K562 (cell line): ENCODE results near the gene TMF1. TPM values are rescaled to one million over a fixed set of nuclear protein-coding genes. Genes with fewer than 3 reads are reported as not detected.

Source experiments
- ATAC-seq: fragments of 200-7000 bp; cut with Tn5 transposase; 3 replicates; pipeline ENCODE4 v1.9.1; 2020; ENCODE audit warnings: moderate library complexity
- BruUV-seq: library from RNA; stranded (reverse); fragments of 400-500 nt; replicated peaks from 2 replicates; lab custom pipeline; 2021; lab: Mats Ljungman, UMichigan
- CTCF ChIA-PET: fragments of 300-600 bp; formaldehyde crosslinking; extraction: SDS; loops from one replicate; lab custom pipeline; 2021; ENCODE audit warnings: low intra/inter-chr PET ratio; lab: Yijun Ruan, JAX
- POLR2A ChIA-PET: fragments of 300-600, 350-650 bp; sonication (Branson Sonifier 250); formaldehyde crosslinking; extraction: SDS; loops from one replicate; lab custom pipeline; 2021; ENCODE audit warnings: antibody characterized with exemption, inconsistent platforms; lab: Yijun Ruan, JAX
- DNase-seq, 4 experiments: peaks; one replicate each; pipeline versions ENCODE4 v3.0.0 to v3.0.0-alpha.2; 2011 to 2018; ENCODE audit warnings: low spot score in 3 of 4, mixed read lengths in 3 of 4; ENCODE audit errors: extremely low read depth in 1 of 4
- FAIRE-seq: peaks from 2 replicates; lab custom pipeline; 2011; peaks lifted over from hg19 to GRCh38; lab: Jason Lieb, UNC
- H2AFZ ChIP-seq: 2 replicates; pipeline ENCODE4 v1.6.0; 2011; ENCODE audit warnings: low read depth, low read length, control low read depth, inconsistent platforms
- H3K27ac ChIP-seq: fragments of 200-600 bp; 3 replicates; pipeline ENCODE4 v1.8.0; 2011; ENCODE audit warnings: low read depth, mild to moderate bottlenecking, control low read depth, inconsistent platforms, low read length, moderate library complexity, mixed read lengths; ENCODE audit errors: extremely low read depth
- H3K27me3 ChIP-seq, 2 experiments: fragments of 300-600 bp in 1 of 2; 2 replicates in 1 of 2; 3 replicates in 1 of 2; pipeline versions ENCODE4 v1.6.0 to v1.8.0; 2011; ENCODE audit warnings: inconsistent platforms in 2 of 2, low read length in 2 of 2, mild to moderate bottlenecking in 1 of 2, mixed read lengths in 1 of 2, moderate library complexity in 1 of 2; ENCODE audit not compliant: control insufficient read depth in 2 of 2, insufficient read depth in 2 of 2
- H3K36me3 ChIP-seq: fragments of 300-600 bp; 3 replicates; pipeline ENCODE4 v1.8.0; 2011; ENCODE audit warnings: mild to moderate bottlenecking, low read length, inconsistent platforms; ENCODE audit not compliant: control insufficient read depth, insufficient read depth
- H3K4me1 ChIP-seq, 2 experiments: fragments of 200-600 bp in 1 of 2; replicated peaks in 1 of 2; 2 replicates in 1 of 2; 3 replicates in 1 of 2; pipeline versions ENCODE4 v1.5.1 to v1.8.0; 2011; ENCODE audit warnings: inconsistent platforms in 2 of 2, low read length in 2 of 2, mild to moderate bottlenecking in 1 of 2, mixed read lengths in 1 of 2, moderate library complexity in 1 of 2; ENCODE audit not compliant: control insufficient read depth in 2 of 2, insufficient read depth in 2 of 2
- H3K4me2 ChIP-seq: 2 replicates; pipeline ENCODE4 v1.6.1; 2011; ENCODE audit warnings: low read length, control low read depth, inconsistent platforms, mixed read lengths; ENCODE audit not compliant: insufficient read depth
- H3K4me3 ChIP-seq: fragments of 200-600 bp; sonication (generic), shearing (Covaris generic); 2 replicates; pipeline ENCODE4 v1.5.1; 2016; ENCODE audit warnings: control low read depth, inconsistent platforms
- H3K79me2 ChIP-seq: fragments of 200-600 bp; 3 replicates; pipeline ENCODE4 v1.8.0; 2011; ENCODE audit warnings: low read length, inconsistent platforms; ENCODE audit not compliant: control insufficient read depth, insufficient read depth
- H3K9ac ChIP-seq, 2 experiments: 2 replicates each; pipeline versions ENCODE4 v1.6.0 to v1.6.1; 2011; ENCODE audit warnings: low read depth in 2 of 2, low read length in 2 of 2, control low read depth in 1 of 2, inconsistent platforms in 1 of 2, mild to moderate bottlenecking in 1 of 2, mixed read lengths in 1 of 2; ENCODE audit not compliant: insufficient read depth in 1 of 2
- H3K9me1 ChIP-seq: one replicate; pipeline ENCODE4 v1.6.0; 2011; ENCODE audit warnings: inconsistent platforms, mild to moderate bottlenecking, low read length, moderate library complexity; ENCODE audit not compliant: control insufficient read depth, insufficient read depth
- H3K9me3 ChIP-seq: replicated peaks from 2 replicates; pipeline ENCODE4 v1.5.1; 2011; ENCODE audit warnings: low read depth, low read length, inconsistent platforms; ENCODE audit not compliant: control insufficient read depth, insufficient read depth
- H4K20me1 ChIP-seq: replicated peaks from 2 replicates; pipeline ENCODE4 v1.6.1; 2011; ENCODE audit warnings: low read length, inconsistent platforms, mixed read lengths; ENCODE audit not compliant: control insufficient read depth, insufficient read depth
- ERF ChIP-seq: fragments of 450-650 bp; formaldehyde crosslinking; IDR thresholded peaks from 2 replicates; pipeline ENCODE4 v1.4.0; 2020; ENCODE audit warnings: mild to moderate bottlenecking, mixed read lengths
- GABPA ChIP-seq: fragments of 200-800 bp; sonication (Bioruptor generic); conservative IDR thresholded peaks from 2 replicates; pipeline ENCODE4 v1.6.1; 2016; ENCODE audit warnings: low read depth, missing genetic modification characterization, missing compliant biosample characterization
- HMGN3 ChIP-seq: IDR thresholded peaks from 2 replicates; pipeline ENCODE4 v1.6.1; 2011; ENCODE audit warnings: borderline replicate concordance, low read depth, mild to moderate bottlenecking, mixed read lengths, low read length; ENCODE audit not compliant: insufficient read length; ENCODE audit errors: extremely low read depth
- MEIS2 ChIP-seq: fragments of 450-650 bp; IDR thresholded peaks from 2 replicates; pipeline ENCODE4 v1.6.1; 2014; ENCODE audit warnings: mild to moderate bottlenecking; ENCODE audit not compliant: partially characterized antibody
- RUNX1 ChIP-seq: sonication (generic); IDR thresholded peaks from 2 replicates; pipeline ENCODE4 v1.6.1; 2016; ENCODE audit warnings: antibody characterized with exemption, low read depth
- TEAD1 ChIP-seq, 2 experiments: fragments of 450-650 bp in 1 of 2; sonication (generic) in 1 of 2; formaldehyde crosslinking; IDR thresholded peaks; 2 replicates each; pipeline versions ENCODE4 v1.4.0 to v1.8.0; 2020 to 2022; ENCODE audit warnings: mild to moderate bottlenecking in 2 of 2, missing genetic modification reagents in 1 of 2
- TSC22D4 ChIP-seq: fragments of 450-650 bp; IDR thresholded peaks from 2 replicates; pipeline ENCODE4 v1.6.1; 2016; ENCODE audit warnings: missing genetic modification characterization, missing biosample characterization, control low read depth
- TSHZ1 ChIP-seq: fragments of 250-450 bp; sonication (Bioruptor Pico); IDR thresholded peaks from 2 replicates; pipeline ENCODE4 v1.4.0; 2020; ENCODE audit warnings: mild to moderate bottlenecking, moderate library complexity
- WGBS: fragments of 100-300 bp; shearing (Covaris generic); methylation state at CpG from one replicate; pipeline ENCODE4 v1.1.6; 2016; ENCODE audit warnings: low coverage, mixed read lengths; ENCODE audit not compliant: insufficient coverage; ENCODE audit errors: missing lambda C conversion rate; 5-methylcytosine and 5-hydroxymethylcytosine counted together
- in situ Hi-C: fragments of 300-500 bp; cut with MboI; formaldehyde crosslinking; loops from 4 replicates; pipeline ENCODE4 v1.15.0; 2018; ENCODE audit warnings: inconsistent platforms, mixed read lengths
- intact Hi-C: fragments of 100-400 bp; cut with micrococcal nuclease; formaldehyde crosslinking; loops from 2 replicates; pipeline ENCODE4 v1.14.2; 2022
- polyA plus RNA-seq, 8 experiments: library from polyadenylated mRNA; depleted of rRNA in 4 of 8; stranded (reverse) in 5 of 8; unstranded in 3 of 8; fragments of >200 nt; fragmentation: Nextera tagmentation in 2 of 8; fragmentation: Illumina TruSeq in 1 of 8; extraction: Ambion mirVana in 2 of 8; extraction: Trizol in 1 of 8; gene quantifications; 2 replicates each; pipeline versions ENCODE4 v1.2.1 to v1.2.3, GENCODE V29; 2011 to 2014; ENCODE audit warnings: inconsistent platforms in 1 of 8, missing spikeins in 1 of 8
- total RNA-seq, 7 experiments: library from RNA; depleted of rRNA in 6 of 7; stranded (reverse); fragments of >200 nt in 6 of 7; fragmentation: Illumina TruSeq in 2 of 7; extraction: Trizol in 2 of 7; gene quantifications; 2 replicates each; pipeline versions ENCODE4 v1.2.1 to v1.2.3, GENCODE V29; 2011 to 2021; ENCODE audit warnings: low replicate concordance in 1 of 7
- TF ChIP-seq, protein P1 (sequence below): fragments of 250-450 bp; sonication (Bioruptor Pico); IDR thresholded peaks from 2 replicates; pipeline ENCODE4 v1.4.0; 2020; ENCODE audit warnings: mild to moderate bottlenecking

TMF1 gene
- total and polyA plus RNA-seq, 9 of the 15 experiments (the other 6 are each of a cell fraction or from before 2014, with no cell fraction given) = 3.1 to 13.9 (median 10.3) TPM

DNA sequence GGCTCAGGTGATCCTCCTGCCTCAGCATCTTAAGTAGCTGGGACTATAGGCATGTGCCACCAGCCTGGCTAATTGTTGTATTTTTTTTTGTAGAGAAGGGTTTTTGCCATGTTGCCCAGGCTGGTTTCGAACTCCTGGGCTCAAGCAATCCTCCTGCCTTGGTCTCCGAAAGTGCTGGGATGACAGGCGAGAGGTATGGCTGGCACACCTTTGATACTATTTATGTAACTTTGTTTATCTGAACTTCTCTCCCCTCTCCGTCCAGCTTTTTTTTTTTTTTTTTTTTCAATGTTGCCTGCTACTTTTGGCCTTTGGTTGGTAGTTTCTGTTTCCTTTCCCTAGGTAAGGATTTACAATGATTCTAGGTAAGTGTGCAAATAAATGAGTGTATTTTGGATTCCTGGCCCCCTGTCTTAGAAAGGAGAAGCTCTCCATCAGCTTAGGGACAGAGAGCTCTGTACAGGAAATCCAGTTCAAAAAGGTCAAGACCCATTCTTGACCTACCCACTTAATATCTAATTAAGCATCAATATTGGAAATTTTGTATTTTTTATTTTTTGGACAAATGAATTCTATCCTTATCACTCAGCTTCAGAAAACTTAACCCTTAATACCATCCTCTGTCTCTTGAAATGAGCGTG, 39.4 kb upstream of the TMF1 start:
- FAIRE-seq (no peak), ATAC-seq (no peak), DNase-seq (no peak)
- intact Hi-C loops = no loop called here
- H3K79me2 ChIP-seq = peaks cover 3% of the 10 kb centered on the region
- no peak overlapping the region for H3K27ac ChIP-seq
- ChIA-PET POLR2A (interaction anchor here (0.6 to 2.7 kb wide), 3 partner anchors 10 to 215 kb away, joined by 3 to 17 read pairs (median 4); no protein-coding TSS in a partner anchor), CTCF (no interaction called here)
- peaks cover 3 to 10% of the 10 kb centered on the region in 2 experiments; a peak in 4 of 5 replicates for H3K4me1 ChIP-seq
- H3K27me3 ChIP-seq = no peaks in the 10 kb centered on the region
- no peak overlapping the region for H3K4me2 ChIP-seq
- no peaks in the 10 kb centered on the region for H4K20me1 ChIP-seq
- no peak overlapping the region for H2AFZ ChIP-seq
- in situ Hi-C loops = no loop called here
- no peaks in the 10 kb centered on the region for H3K9me1 ChIP-seq
- no peaks in the 10 kb centered on the region for H3K36me3 ChIP-seq
- no peak overlapping the region for H3K9ac ChIP-seq
- WGBS = 62% methylated on average over 4 of the region's 5 CpGs
- H3K9me3 ChIP-seq = no peaks in the 10 kb centered on the region
- BruUV-seq = no TSS peak
- 0 out of 2 replicates have a peak, but pooled peaks have one; percentile 36 for TF ChIP-seq GABPA (tag)
- no peak for TF ChIP-seq MEIS2
- H3K4me3 ChIP-seq = no peak overlapping the region

DNA sequence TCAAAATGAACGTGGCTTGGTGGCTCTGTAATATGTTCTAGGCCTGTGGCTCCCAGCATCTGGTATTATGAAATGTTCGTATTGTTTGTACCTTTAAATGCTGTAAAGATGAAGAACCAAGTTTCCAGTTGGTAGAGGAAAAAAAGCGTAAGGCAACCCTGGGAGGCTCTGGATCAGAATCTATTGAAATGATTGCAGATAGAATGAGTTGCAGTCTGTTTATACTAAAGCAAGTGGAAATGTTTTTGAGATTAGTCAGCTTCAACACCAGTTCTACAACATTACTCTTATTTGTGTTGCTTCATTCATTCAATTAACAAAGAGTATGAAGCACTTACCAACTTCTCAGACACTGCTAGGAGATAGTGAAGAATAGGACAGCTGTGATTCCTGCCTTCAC, 37.9 kb upstream of the TMF1 start:
- no TSS peak for BruUV-seq
- Histone ChIP-seq H3K27me3 (no peaks in the 10 kb centered on the region), H3K36me3 (no peaks in the 10 kb centered on the region), H4K20me1 (no peaks in the 10 kb centered on the region), H3K27ac (no peak overlapping the region), H3K4me3 (no peak overlapping the region), H2AFZ (no peak overlapping the region), H3K4me1 (peaks cover 10 to 14% of the 10 kb centered on the region in 2 experiments), H3K4me2 (no peak overlapping the region), H3K79me2 (peaks cover 17% of the 10 kb centered on the region), H3K9me1 (no peaks in the 10 kb centered on the region), H3K9ac (no peak overlapping the region), H3K9me3 (no peaks in the 10 kb centered on the region)
- FAIRE-seq (no peak), DNase-seq (no peak), ATAC-seq (no peak)
- ChIA-PET CTCF (no interaction called here), POLR2A (interaction anchor here (2.7 kb wide), 1 partner anchor 11 kb away, joined by 17 read pairs; no protein-coding TSS in a partner anchor)
- 58% methylated on average over 2 of the region's 3 CpGs for WGBS
- in situ Hi-C loops (no loop called here), intact Hi-C loops (no loop called here)
- no peak for TF ChIP-seq TSHZ1
- no peak for TF ChIP-seq TSC22D4
- TF ChIP-seq RUNX1 = no peak
- no peak for TF ChIP-seq ERF
- TF ChIP-seq TEAD1 (CRISPR knock-in tag; IDR thresholded peaks at IDR 0.05) = no peak
- no peak for TF ChIP-seq HMGN3
- TF ChIP-seq, protein P1, sequence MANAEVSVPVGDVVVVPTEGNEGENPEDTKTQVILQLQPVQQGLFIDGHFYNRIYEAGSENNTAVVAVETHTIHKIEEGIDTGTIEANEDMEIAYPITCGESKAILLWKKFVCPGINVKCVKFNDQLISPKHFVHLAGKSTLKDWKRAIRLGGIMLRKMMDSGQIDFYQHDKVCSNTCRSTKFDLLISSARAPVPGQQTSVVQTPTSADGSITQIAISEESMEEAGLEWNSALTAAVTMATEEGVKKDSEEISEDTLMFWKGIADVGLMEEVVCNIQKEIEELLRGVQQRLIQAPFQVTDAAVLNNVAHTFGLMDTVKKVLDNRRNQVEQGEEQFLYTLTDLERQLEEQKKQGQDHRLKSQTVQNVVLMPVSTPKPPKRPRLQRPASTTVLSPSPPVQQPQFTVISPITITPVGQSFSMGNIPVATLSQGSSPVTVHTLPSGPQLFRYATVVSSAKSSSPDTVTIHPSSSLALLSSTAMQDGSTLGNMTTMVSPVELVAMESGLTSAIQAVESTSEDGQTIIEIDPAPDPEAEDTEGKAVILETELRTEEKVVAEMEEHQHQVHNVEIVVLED (CRISPR knock-in tag) = no peak
